Central memory CD8-positive, alpha-beta T cell (primary cell): ENCODE results near the gene MAD1L1.
A peak's percentile ranks its signal among the peaks of the same experiment; 100 is the strongest.

Experiments used
- ATAC-seq: fragments of 150-1000 bp; cut with Tn5 transposase; replicated peaks from 2 replicates; pipeline ENCODE4 v1.10.0; 2022; ENCODE audit warnings: mild to moderate bottlenecking, moderate FRiP score, moderate number of reproducible peaks; ENCODE audit not compliant: poor library complexity, severe bottlenecking; ENCODE audit errors: extremely low read depth
- DNase-seq, 2 donors: peaks; one replicate each; pipeline ENCODE4 v3.0.0; 2021; ENCODE audit warnings: low spot score in 2 of 2
- H3K27ac Mint-ChIP-seq: one replicate; pipeline ENCODE4 v1.8.0; 2022; ENCODE audit warnings: low read depth, mild to moderate bottlenecking, moderate library complexity, mixed read lengths
- H3K27me3 Mint-ChIP-seq: one replicate; pipeline ENCODE4 v1.8.0; 2022; ENCODE audit warnings: mixed read lengths
- H3K36me3 Mint-ChIP-seq: one replicate; pipeline ENCODE4 v1.8.0; 2022; ENCODE audit warnings: mild to moderate bottlenecking, moderate library complexity, mixed read lengths; ENCODE audit not compliant: insufficient read depth
- H3K4me1 Mint-ChIP-seq: one replicate; pipeline ENCODE4 v1.8.0; 2022; ENCODE audit warnings: mixed read lengths
- H3K4me3 Mint-ChIP-seq: one replicate; pipeline ENCODE4 v1.8.0; 2022; ENCODE audit warnings: mild to moderate bottlenecking, moderate library complexity, mixed read lengths
- H3K9me3 Mint-ChIP-seq: one replicate; pipeline ENCODE4 v1.8.0; 2022; ENCODE audit warnings: mixed read lengths

The MAD1L1 gene

GRCh38 chr7:1941464-1942242, 291.1 kb downstream of the MAD1L1 start:
- ATAC-seq (no peak), DNase-seq (no peak)
- Mint-ChIP-seq H3K4me1 (peaks cover 64% of the 10 kb centered on the region), H3K27me3 (no peaks in the 10 kb centered on the region), H3K9me3 (no peaks in the 10 kb centered on the region), H3K36me3 (peaks cover 34% of the 10 kb centered on the region), H3K4me3 (peak overlapping the region; percentile 92), H3K27ac (no peak overlapping the region)

GRCh38 chr7:1940863-1941262, 291.9 kb downstream of the MAD1L1 start:
- DNase-seq = peak in 1 of 2 donors; percentile 23
- Mint-ChIP-seq H3K4me1 (peaks cover 64% of the 10 kb centered on the region), H3K4me3 (peak overlapping the region; percentile 92), H3K36me3 (peaks cover 34% of the 10 kb centered on the region), H3K27ac (peak overlapping the region; percentile 96), H3K27me3 (no peaks in the 10 kb centered on the region), H3K9me3 (no peaks in the 10 kb centered on the region)
- no peak for ATAC-seq

- H3K36me3 Mint-ChIP-seq = peaks cover 34% of the 10 kb centered on the region
- H3K27me3 Mint-ChIP-seq = no peaks in the 10 kb centered on the region
- H3K4me1 Mint-ChIP-seq = peaks cover 61% of the 10 kb centered on the region
- H3K9me3 Mint-ChIP-seq = no peaks in the 10 kb centered on the region
- H3K27ac Mint-ChIP-seq = peak overlapping the region; percentile 96
- peak; percentile 95 for ATAC-seq
- peak; percentile 82 to 91 for DNase-seq
- H3K4me3 Mint-ChIP-seq = peak overlapping the region; percentile 92
These were observed 292.4 kb downstream of the MAD1L1 start for GRCh38 chr7:1940402-1940786.

- Mint-ChIP-seq H3K9me3 (no peaks in the 10 kb centered on the region), H3K27ac (peak overlapping the region; percentile 96), H3K27me3 (no peaks in the 10 kb centered on the region), H3K36me3 (peaks cover 36% of the 10 kb centered on the region), H3K4me1 (peaks cover 60% of the 10 kb centered on the region), H3K4me3 (peak overlapping the region; percentile 92)
- ATAC-seq (peak; percentile 53), DNase-seq (no peak)
These were observed 293.0 kb downstream of the MAD1L1 start for GRCh38 chr7:1939434-1940401.

GRCh38 chr7:1938788-1939433, 293.8 kb downstream of the MAD1L1 start:
- Mint-ChIP-seq H3K9me3 (no peaks in the 10 kb centered on the region), H3K27ac (peak overlapping the region; percentile 96), H3K27me3 (no peaks in the 10 kb centered on the region), H3K4me1 (peaks cover 62% of the 10 kb centered on the region), H3K4me3 (peak overlapping the region; percentile 92), H3K36me3 (peaks cover 40% of the 10 kb centered on the region)
- DNase-seq (no peak), ATAC-seq (no peak)

- ATAC-seq (no peak), DNase-seq (no peak)
- H3K27me3 Mint-ChIP-seq = no peaks in the 10 kb centered on the region
- no peaks in the 10 kb centered on the region for H3K9me3 Mint-ChIP-seq
- H3K4me3 Mint-ChIP-seq = peak overlapping the region; percentile 61
- peak overlapping the region; percentile 57 for H3K27ac Mint-ChIP-seq
- peaks cover 54% of the 10 kb centered on the region for H3K4me1 Mint-ChIP-seq
- peaks cover 43% of the 10 kb centered on the region for H3K36me3 Mint-ChIP-seq
These were observed 295.5 kb downstream of the MAD1L1 start for GRCh38 chr7:1937252-1937605.

GRCh38 chr7:1936531-1937251, 296.1 kb downstream of the MAD1L1 start:
- peaks cover 52% of the 10 kb centered on the region for H3K4me1 Mint-ChIP-seq
- DNase-seq (no peak), ATAC-seq (no peak)
- H3K27me3 Mint-ChIP-seq = no peaks in the 10 kb centered on the region
- peaks cover 45% of the 10 kb centered on the region for H3K36me3 Mint-ChIP-seq
- H3K9me3 Mint-ChIP-seq = no peaks in the 10 kb centered on the region
- peak overlapping the region; percentile 61 for H3K4me3 Mint-ChIP-seq
- peak overlapping the region; percentile 57 for H3K27ac Mint-ChIP-seq

- DNase-seq (no peak), ATAC-seq (no peak)
- Mint-ChIP-seq H3K9me3 (no peaks in the 10 kb centered on the region), H3K4me1 (peaks cover 44% of the 10 kb centered on the region), H3K4me3 (peak overlapping the region; percentile 57), H3K36me3 (peaks cover 47% of the 10 kb centered on the region), H3K27ac (no peak overlapping the region), H3K27me3 (no peaks in the 10 kb centered on the region)
These were observed 296.8 kb downstream of the MAD1L1 start for GRCh38 chr7:1936006-1936310.

- H3K27me3 Mint-ChIP-seq = no peaks in the 10 kb centered on the region
- peaks cover 43% of the 10 kb centered on the region for H3K36me3 Mint-ChIP-seq
- peak overlapping the region; percentile 75 for H3K27ac Mint-ChIP-seq
- ATAC-seq (no peak), DNase-seq (no peak)
- peaks cover 39% of the 10 kb centered on the region for H3K4me1 Mint-ChIP-seq
- H3K9me3 Mint-ChIP-seq = no peaks in the 10 kb centered on the region
- peak overlapping the region; percentile 29 for H3K4me3 Mint-ChIP-seq
These were observed 297.4 kb downstream of the MAD1L1 start for GRCh38 chr7:1935176-1936005.

GRCh38 chr7:1934756-1935155, 298.0 kb downstream of the MAD1L1 start:
- Mint-ChIP-seq H3K4me1 (peaks cover 37% of the 10 kb centered on the region), H3K4me3 (peak overlapping the region; percentile 41), H3K27ac (peak overlapping the region; percentile 75)

GRCh38 chr7:1934017-1934416, 298.7 kb downstream of the MAD1L1 start:
- peaks cover 30% of the 10 kb centered on the region for H3K36me3 Mint-ChIP-seq
- no peak for DNase-seq
- H3K9me3 Mint-ChIP-seq = no peaks in the 10 kb centered on the region
- H3K27me3 Mint-ChIP-seq = no peaks in the 10 kb centered on the region
- ATAC-seq = no peak
- peak overlapping the region; percentile 75 for H3K27ac Mint-ChIP-seq
- peaks cover 37% of the 10 kb centered on the region for H3K4me1 Mint-ChIP-seq
- peak overlapping the region; percentile 41 for H3K4me3 Mint-ChIP-seq

More at GRCh38 chr7:1934756-1935155, 298.0 kb downstream of the MAD1L1 start:
- Mint-ChIP-seq H3K9me3 (no peaks in the 10 kb centered on the region), H3K36me3 (peaks cover 37% of the 10 kb centered on the region), H3K27me3 (no peaks in the 10 kb centered on the region)
- DNase-seq = no peak
- no peak for ATAC-seq
